ENCODE data around the gene TIGD3. TPM values are rescaled to one million over a fixed set of nuclear protein-coding genes. Genes with fewer than 3 reads are reported as not detected.
A peak's percentile ranks its signal among the peaks of the same experiment; 100 is the strongest.

The TIGD3 gene
- total and polyA plus RNA-seq, 2 of the 13 experiments (the other 11 are each of a cell fraction or from before 2014, with no cell fraction given): 0.49 to 4.9 TPM

- TF ChIP-seq ZBTB46 (CRISPR knock-in tag; IDR thresholded peaks at IDR 0.05; ENCODE audit: borderline replicate concordance) (0 out of 2 replicates have a peak, but pooled peaks have one; percentile 36), TP53 (CRISPR knock-in tag; conservative IDR thresholded peaks at IDR 0.05) (0 out of 2 replicates have a peak, but pooled peaks have one; percentile 5), RELA (CRISPR knock-in tag; IDR thresholded peaks at IDR 0.05) (peak; percentile 25; the same call in 1 of the 2 replicates), SMAD9 (CRISPR knock-in tag; IDR thresholded peaks at IDR 0.05) (no peak), SAFB2 (CRISPR knock-in tag; IDR thresholded peaks at IDR 0.05; ENCODE audit: borderline replicate concordance, low read depth) (peak; percentile 79; the same call in 1 of the 2 replicates), ARID2 (CRISPR knock-in tag; IDR thresholded peaks at IDR 0.05; ENCODE audit: borderline replicate concordance) (peak; percentile 78; the same call in 1 of the 2 replicates), ZNF7 (CRISPR knock-in tag; IDR thresholded peaks at IDR 0.05) (no peak), ZNF652 (CRISPR knock-in tag; IDR thresholded peaks at IDR 0.05; ENCODE audit: borderline replicate concordance, low read depth) (peak; percentile 45; the same call in 1 of the 2 replicates), ZSCAN20 (CRISPR knock-in tag; IDR thresholded peaks at IDR 0.05; ENCODE audit: borderline replicate concordance) (no peak), GABPA (IDR thresholded peaks at IDR 0.05; ENCODE audit: low read depth, low read length) (no peak), GABPA (CRISPR knock-in tag; IDR thresholded peaks at IDR 0.05; ENCODE audit: low read depth) (peak; percentile 81), KAT7 (CRISPR knock-in tag; IDR thresholded peaks at IDR 0.05; ENCODE audit: borderline replicate concordance) (peak; percentile 90), ZNF784 (CRISPR knock-in tag; IDR thresholded peaks at IDR 0.05; ENCODE audit: borderline replicate concordance) (no peak; the same call in 1 of the 2 replicates), ZNF253 (CRISPR knock-in tag; IDR thresholded peaks at IDR 0.05; ENCODE audit: borderline replicate concordance) (no peak), KLF15 (CRISPR knock-in tag; IDR thresholded peaks at IDR 0.05; ENCODE audit: borderline replicate concordance) (no peak; the same call in 1 of the 2 replicates), GPN1 (CRISPR knock-in tag; IDR thresholded peaks at IDR 0.05; ENCODE audit: borderline replicate concordance) (no peak), MTF1 (CRISPR knock-in tag; IDR thresholded peaks at IDR 0.05) (no peak), TEF (CRISPR knock-in tag; IDR thresholded peaks at IDR 0.05) (no peak), ARID3A (IDR thresholded peaks at IDR 0.05; ENCODE audit: low read depth, low read length) (no peak), ZNF546 (CRISPR knock-in tag; conservative IDR thresholded peaks at IDR 0.05) (no peak), ETV5 (CRISPR knock-in tag; IDR thresholded peaks at IDR 0.05; ENCODE audit: borderline replicate concordance) (peak; percentile 98), ZNF841 (CRISPR knock-in tag; IDR thresholded peaks at IDR 0.05; ENCODE audit: borderline replicate concordance) (no peak; the same call in 1 of the 2 replicates)
Observed at GRCh38 chr11:65382033-65382803, 27.7 kb downstream of the TIGD3 start, which contains the start of gene SLC25A45 (continued).
